Stomach (tissue), 9 donors: ENCODE results near the gene OR9Q1. TPM values are rescaled to one million over a fixed set of nuclear protein-coding genes. Genes with fewer than 3 reads are reported as not detected.

ENCODE experiments used
- DNase-seq, 2 donors: peaks; one replicate each; pipeline versions ENCODE4 v3.0.0 to v3.0.0-alpha.2; 2013 to 2019
- H3K27ac ChIP-seq, 5 donors: fragments of 200-600 bp in 4 of 5; sonication (generic) in 4 of 5; one replicate each; pipeline ENCODE4 v1.5.1; 2013 to 2019; ENCODE audit warnings: mild to moderate bottlenecking in 1 of 5, moderate library complexity in 1 of 5
- H3K27me3 ChIP-seq, 3 donors: fragments of 200-600 bp; sonication (generic); one replicate each; pipeline ENCODE4 v1.5.1; 2017 to 2019; ENCODE audit warnings: mixed run types in 1 of 3
- H3K36me3 ChIP-seq, 4 donors: fragments of 200-600 bp; sonication (generic); 1 replicate in 3 of 4; 2 replicates in 1 of 4; pipeline ENCODE4 v1.5.1; 2016 to 2019
- H3K4me1 ChIP-seq, 4 donors: fragments of 200-600 bp; sonication (generic); one replicate each; pipeline ENCODE4 v1.5.1; 2016 to 2019
- H3K4me3 ChIP-seq, 4 donors: fragments of 200-600 bp; sonication (generic) in 3 of 4; one replicate each; pipeline ENCODE4 v1.5.1; 2016 to 2019; ENCODE audit warnings: mild to moderate bottlenecking in 1 of 4
- H3K9me3 ChIP-seq, 4 donors: fragments of 200-600 bp; sonication (generic); one replicate each; pipeline ENCODE4 v1.5.1; 2016 to 2019
- EP300 ChIP-seq: sonication (generic); formaldehyde crosslinking; IDR thresholded peaks from one replicate; pipeline ENCODE4 v1.6.1; 2017; ENCODE audit warnings: antibody characterized with exemption
- POLR2A ChIP-seq, 4 donors: fragments of 450-650 bp; IDR thresholded peaks; one replicate each; pipeline ENCODE4 v1.6.1; 2016; ENCODE audit warnings: antibody characterized with exemption in 4 of 4, control low read depth in 2 of 4, mild to moderate bottlenecking in 1 of 4, moderate library complexity in 1 of 4
- POLR2AphosphoS5 ChIP-seq, 3 donors: sonication (generic); formaldehyde crosslinking; IDR thresholded peaks; one replicate each; pipeline ENCODE4 v1.6.1; 2016; ENCODE audit warnings: antibody characterized with exemption in 3 of 3
- WGBS, 5 donors: extraction: QIAGEN DNeasy Blood & Tissue Kit in 3 of 5; methylation state at CpG; one replicate each; pipeline versions ENCODE4 v1.1.5 to v1.1.7; 2013 to 2018; 5-methylcytosine and 5-hydroxymethylcytosine counted together
- intact Hi-C: fragments of 100-400 bp; cut with DNase I; formaldehyde crosslinking; loops from one replicate; pipeline ENCODE4 v1.15.1; 2023; ENCODE audit warnings: low total_unique reads
- polyA plus RNA-seq, 3 donors: library from polyadenylated mRNA; stranded (reverse); fragments of 200-250 nt; gene quantifications; one replicate each; pipeline ENCODE4 v1.2.3, GENCODE V29; 2013
- total RNA-seq, 5 donors: library from RNA; depleted of rRNA; stranded (reverse); fragments of >200 nt; gene quantifications; one replicate each; pipeline versions ENCODE4 v1.1.0 to v1.2.3, GENCODE V29; 2014 to 2016
- TF ChIP-seq, protein P1 (sequence below), 7 experiments: fragments of 450-650 bp in 4 of 7; fragments of 200-600 bp in 3 of 7; sonication (generic) in 3 of 7; IDR thresholded peaks; one replicate each; pipeline ENCODE4 v1.5.1; 2016 to 2019; ENCODE audit warnings: antibody characterized with exemption in 7 of 7, control low read depth in 2 of 7, mild to moderate bottlenecking in 1 of 7
- donor health status: healthy with polysubstance abuse.
- donor health status: Bipolar disorder and iron deficiency.
- donor health status: healthy.

OR9Q1 gene
- total and polyA plus RNA-seq, 8 donors = not detected

DNA sequence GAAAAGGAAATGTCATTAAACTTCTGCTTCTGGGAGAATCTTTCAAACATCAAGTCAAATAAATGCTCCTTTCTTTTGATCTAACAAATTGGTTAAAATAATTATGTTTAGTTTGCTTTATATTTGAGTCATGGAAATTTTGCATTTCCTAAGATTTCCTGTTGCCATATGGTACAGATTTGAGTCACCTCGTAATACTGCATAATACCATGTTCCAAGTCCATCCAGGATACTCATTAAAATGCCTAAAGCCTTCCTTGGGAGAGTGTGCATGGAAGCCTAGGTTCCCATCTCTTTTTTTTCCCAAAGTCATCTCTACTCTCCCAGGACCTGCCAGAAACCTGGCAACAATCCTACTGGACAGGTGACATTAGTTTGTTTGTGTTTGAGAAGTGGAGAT, 97.4 kb downstream of the OR9Q1 start:
- 56 to 84% (median 76%) methylated on average over 1 of the region's 1 CpG for WGBS, 5 donors
- Histone ChIP-seq H3K27ac (no peak overlapping the region), H3K27me3 (no peaks in the 10 kb centered on the region), H3K9me3 (peaks cover 0 to 3% (median 0%) of the 10 kb centered on the region in 4 donors), H3K4me1 (no peaks in the 10 kb centered on the region), H3K4me3 (no peak overlapping the region), H3K36me3 (no peaks in the 10 kb centered on the region)
- intact Hi-C loops = no loop called here
- DNase-seq = no peak
- TF ChIP-seq EP300 (no peak), POLR2AphosphoS5 (IDR thresholded peaks at IDR 0.05) (no peak)
- TF ChIP-seq, protein P1, sequence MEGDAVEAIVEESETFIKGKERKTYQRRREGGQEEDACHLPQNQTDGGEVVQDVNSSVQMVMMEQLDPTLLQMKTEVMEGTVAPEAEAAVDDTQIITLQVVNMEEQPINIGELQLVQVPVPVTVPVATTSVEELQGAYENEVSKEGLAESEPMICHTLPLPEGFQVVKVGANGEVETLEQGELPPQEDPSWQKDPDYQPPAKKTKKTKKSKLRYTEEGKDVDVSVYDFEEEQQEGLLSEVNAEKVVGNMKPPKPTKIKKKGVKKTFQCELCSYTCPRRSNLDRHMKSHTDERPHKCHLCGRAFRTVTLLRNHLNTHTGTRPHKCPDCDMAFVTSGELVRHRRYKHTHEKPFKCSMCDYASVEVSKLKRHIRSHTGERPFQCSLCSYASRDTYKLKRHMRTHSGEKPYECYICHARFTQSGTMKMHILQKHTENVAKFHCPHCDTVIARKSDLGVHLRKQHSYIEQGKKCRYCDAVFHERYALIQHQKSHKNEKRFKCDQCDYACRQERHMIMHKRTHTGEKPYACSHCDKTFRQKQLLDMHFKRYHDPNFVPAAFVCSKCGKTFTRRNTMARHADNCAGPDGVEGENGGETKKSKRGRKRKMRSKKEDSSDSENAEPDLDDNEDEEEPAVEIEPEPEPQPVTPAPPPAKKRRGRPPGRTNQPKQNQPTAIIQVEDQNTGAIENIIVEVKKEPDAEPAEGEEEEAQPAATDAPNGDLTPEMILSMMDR (IDR thresholded peaks at IDR 0.05) = no peak

GRCh38 chr11:58125469-58125868, 101.8 kb downstream of the OR9Q1 start, which contains the start of gene OR9I1:
Gene OR9I1 (minus strand): TSS chr11:58125530. CDS start chr11:58119444, 6,086 bp downstream.
- Histone ChIP-seq H3K27ac (no peak within 1 kb of the TSS), H3K4me1 (no peaks in the 10 kb centered on the region), H3K4me3 (no peak within 1 kb of the TSS), H3K9me3 (no peaks in the 10 kb centered on the region), H3K36me3 (no peaks in the 10 kb centered on the region), H3K27me3 (no peaks in the 10 kb centered on the region)
- DNase-seq = no peak
- WGBS, 5 donors = 43 to 49% (median 44%) methylated on average over 4 of the region's 4 CpGs
- TF ChIP-seq EP300 (no peak), POLR2A (IDR thresholded peaks at IDR 0.05) (no peak), POLR2AphosphoS5 (IDR thresholded peaks at IDR 0.05) (no peak)
- TF ChIP-seq, protein P1 (IDR thresholded peaks at IDR 0.05) = no peak
- intact Hi-C loops = no loop called here

- H3K27ac ChIP-seq = no peak overlapping the region
- H3K9me3 ChIP-seq = no peaks in the 10 kb centered on the region
- intact Hi-C loops = no loop called here
- H3K27me3 ChIP-seq = no peaks in the 10 kb centered on the region
- no peak overlapping the region for H3K4me3 ChIP-seq
- DNase-seq = no peak
- TF ChIP-seq POLR2A (IDR thresholded peaks at IDR 0.05) (no peak), POLR2AphosphoS5 (IDR thresholded peaks at IDR 0.05) (no peak), EP300 (no peak)
- TF ChIP-seq, protein P1 (IDR thresholded peaks at IDR 0.05) = no peak
- no peaks in the 10 kb centered on the region for H3K36me3 ChIP-seq
- H3K4me1 ChIP-seq = no peaks in the 10 kb centered on the region
Measured at GRCh38 chr11:58127350-58127749, 103.7 kb downstream of the OR9Q1 start.

DNA sequence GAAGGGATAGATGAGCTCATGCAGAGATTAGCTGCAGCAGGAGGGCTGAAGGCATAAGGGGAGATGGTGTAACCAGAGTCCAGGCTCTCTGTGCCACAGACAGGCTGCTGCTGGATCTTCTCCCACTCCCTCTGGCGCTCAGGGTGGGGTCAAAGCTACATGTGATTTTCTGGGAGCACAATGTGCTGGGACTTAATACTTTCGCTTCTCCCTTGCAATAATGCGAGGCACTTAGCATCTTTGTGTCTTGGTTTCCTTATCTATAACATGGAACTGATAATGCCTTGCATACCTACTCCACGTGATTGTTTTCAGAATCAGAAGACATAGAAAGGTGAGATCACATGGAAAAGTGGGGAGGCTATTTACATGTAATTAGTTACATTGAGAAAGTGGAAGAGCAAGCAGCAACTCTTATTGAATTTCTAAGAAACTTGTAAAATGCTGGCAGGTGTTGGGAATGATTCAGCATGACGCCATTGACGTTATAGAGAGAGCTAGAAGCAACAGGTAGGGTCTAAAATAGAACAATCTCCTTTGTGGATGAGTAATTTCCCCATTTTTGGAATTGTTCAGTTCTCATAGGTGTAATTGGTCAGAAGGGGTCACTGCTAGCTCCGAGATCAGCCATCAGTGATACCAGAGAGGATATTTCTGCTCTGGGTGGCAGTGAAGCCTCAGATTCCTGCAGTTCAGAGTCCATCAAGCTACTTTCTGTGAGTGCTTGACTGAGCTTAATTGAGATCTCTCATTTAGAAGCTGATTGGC, 109.8 kb downstream of the OR9Q1 start:
- Histone ChIP-seq H3K9me3 (no peaks in the 10 kb centered on the region), H3K4me3 (no peak overlapping the region), H3K4me1 (no peaks in the 10 kb centered on the region), H3K36me3 (no peaks in the 10 kb centered on the region), H3K27ac (no peak overlapping the region), H3K27me3 (no peaks in the 10 kb centered on the region)
- intact Hi-C loops = no loop called here
- 48 to 57% (median 52%) methylated on average over 7 of the region's 7 CpGs for WGBS, 5 donors
- TF ChIP-seq POLR2AphosphoS5 (IDR thresholded peaks at IDR 0.05) (no peak), POLR2A (IDR thresholded peaks at IDR 0.05) (no peak), EP300 (no peak)
- TF ChIP-seq, protein P1 (IDR thresholded peaks at IDR 0.05) = no peak
- DNase-seq = no peak
